ENCODE results near the gene UBR3.

GRCh38 chr2:169853041-169853668 is 25.9 kb downstream of the UBR3 start:
- no peak for TF ChIP-seq CTCF (conservative IDR thresholded peaks at IDR 0.05; ENCODE audit: low read depth in 2 of 2)
- TF ChIP-seq POLR2AphosphoS5 (IDR thresholded peaks at IDR 0.05; ENCODE audit: low read depth): no peak
- TF ChIP-seq, protein P1, sequence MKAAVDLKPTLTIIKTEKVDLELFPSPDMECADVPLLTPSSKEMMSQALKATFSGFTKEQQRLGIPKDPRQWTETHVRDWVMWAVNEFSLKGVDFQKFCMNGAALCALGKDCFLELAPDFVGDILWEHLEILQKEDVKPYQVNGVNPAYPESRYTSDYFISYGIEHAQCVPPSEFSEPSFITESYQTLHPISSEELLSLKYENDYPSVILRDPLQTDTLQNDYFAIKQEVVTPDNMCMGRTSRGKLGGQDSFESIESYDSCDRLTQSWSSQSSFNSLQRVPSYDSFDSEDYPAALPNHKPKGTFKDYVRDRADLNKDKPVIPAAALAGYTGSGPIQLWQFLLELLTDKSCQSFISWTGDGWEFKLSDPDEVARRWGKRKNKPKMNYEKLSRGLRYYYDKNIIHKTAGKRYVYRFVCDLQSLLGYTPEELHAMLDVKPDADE (IDR thresholded peaks at IDR 0.05): no peak
- no peak for TF ChIP-seq ZNF331 (CRISPR knock-in tag; IDR thresholded peaks at IDR 0.05; ENCODE audit: low read depth)
- no peak for TF ChIP-seq JUNB (IDR thresholded peaks at IDR 0.05; ENCODE audit: unreplicated experiment)
- TF ChIP-seq EZH2 (IDR thresholded peaks at IDR 0.05; ENCODE audit: low read depth, unreplicated experiment): no peak
- TF ChIP-seq EZH2phosphoT487 (IDR thresholded peaks at IDR 0.05; ENCODE audit: unreplicated experiment): no peak
- no peak for TF ChIP-seq REST (IDR thresholded peaks at IDR 0.05; ENCODE audit: unreplicated experiment)
- TF ChIP-seq STAT1 (IDR thresholded peaks at IDR 0.05; ENCODE audit: unreplicated experiment): no peak
- TF ChIP-seq CREB1 (CRISPR knock-in tag; IDR thresholded peaks at IDR 0.05; ENCODE audit: low read depth): no peak
- TF ChIP-seq, protein P2, sequence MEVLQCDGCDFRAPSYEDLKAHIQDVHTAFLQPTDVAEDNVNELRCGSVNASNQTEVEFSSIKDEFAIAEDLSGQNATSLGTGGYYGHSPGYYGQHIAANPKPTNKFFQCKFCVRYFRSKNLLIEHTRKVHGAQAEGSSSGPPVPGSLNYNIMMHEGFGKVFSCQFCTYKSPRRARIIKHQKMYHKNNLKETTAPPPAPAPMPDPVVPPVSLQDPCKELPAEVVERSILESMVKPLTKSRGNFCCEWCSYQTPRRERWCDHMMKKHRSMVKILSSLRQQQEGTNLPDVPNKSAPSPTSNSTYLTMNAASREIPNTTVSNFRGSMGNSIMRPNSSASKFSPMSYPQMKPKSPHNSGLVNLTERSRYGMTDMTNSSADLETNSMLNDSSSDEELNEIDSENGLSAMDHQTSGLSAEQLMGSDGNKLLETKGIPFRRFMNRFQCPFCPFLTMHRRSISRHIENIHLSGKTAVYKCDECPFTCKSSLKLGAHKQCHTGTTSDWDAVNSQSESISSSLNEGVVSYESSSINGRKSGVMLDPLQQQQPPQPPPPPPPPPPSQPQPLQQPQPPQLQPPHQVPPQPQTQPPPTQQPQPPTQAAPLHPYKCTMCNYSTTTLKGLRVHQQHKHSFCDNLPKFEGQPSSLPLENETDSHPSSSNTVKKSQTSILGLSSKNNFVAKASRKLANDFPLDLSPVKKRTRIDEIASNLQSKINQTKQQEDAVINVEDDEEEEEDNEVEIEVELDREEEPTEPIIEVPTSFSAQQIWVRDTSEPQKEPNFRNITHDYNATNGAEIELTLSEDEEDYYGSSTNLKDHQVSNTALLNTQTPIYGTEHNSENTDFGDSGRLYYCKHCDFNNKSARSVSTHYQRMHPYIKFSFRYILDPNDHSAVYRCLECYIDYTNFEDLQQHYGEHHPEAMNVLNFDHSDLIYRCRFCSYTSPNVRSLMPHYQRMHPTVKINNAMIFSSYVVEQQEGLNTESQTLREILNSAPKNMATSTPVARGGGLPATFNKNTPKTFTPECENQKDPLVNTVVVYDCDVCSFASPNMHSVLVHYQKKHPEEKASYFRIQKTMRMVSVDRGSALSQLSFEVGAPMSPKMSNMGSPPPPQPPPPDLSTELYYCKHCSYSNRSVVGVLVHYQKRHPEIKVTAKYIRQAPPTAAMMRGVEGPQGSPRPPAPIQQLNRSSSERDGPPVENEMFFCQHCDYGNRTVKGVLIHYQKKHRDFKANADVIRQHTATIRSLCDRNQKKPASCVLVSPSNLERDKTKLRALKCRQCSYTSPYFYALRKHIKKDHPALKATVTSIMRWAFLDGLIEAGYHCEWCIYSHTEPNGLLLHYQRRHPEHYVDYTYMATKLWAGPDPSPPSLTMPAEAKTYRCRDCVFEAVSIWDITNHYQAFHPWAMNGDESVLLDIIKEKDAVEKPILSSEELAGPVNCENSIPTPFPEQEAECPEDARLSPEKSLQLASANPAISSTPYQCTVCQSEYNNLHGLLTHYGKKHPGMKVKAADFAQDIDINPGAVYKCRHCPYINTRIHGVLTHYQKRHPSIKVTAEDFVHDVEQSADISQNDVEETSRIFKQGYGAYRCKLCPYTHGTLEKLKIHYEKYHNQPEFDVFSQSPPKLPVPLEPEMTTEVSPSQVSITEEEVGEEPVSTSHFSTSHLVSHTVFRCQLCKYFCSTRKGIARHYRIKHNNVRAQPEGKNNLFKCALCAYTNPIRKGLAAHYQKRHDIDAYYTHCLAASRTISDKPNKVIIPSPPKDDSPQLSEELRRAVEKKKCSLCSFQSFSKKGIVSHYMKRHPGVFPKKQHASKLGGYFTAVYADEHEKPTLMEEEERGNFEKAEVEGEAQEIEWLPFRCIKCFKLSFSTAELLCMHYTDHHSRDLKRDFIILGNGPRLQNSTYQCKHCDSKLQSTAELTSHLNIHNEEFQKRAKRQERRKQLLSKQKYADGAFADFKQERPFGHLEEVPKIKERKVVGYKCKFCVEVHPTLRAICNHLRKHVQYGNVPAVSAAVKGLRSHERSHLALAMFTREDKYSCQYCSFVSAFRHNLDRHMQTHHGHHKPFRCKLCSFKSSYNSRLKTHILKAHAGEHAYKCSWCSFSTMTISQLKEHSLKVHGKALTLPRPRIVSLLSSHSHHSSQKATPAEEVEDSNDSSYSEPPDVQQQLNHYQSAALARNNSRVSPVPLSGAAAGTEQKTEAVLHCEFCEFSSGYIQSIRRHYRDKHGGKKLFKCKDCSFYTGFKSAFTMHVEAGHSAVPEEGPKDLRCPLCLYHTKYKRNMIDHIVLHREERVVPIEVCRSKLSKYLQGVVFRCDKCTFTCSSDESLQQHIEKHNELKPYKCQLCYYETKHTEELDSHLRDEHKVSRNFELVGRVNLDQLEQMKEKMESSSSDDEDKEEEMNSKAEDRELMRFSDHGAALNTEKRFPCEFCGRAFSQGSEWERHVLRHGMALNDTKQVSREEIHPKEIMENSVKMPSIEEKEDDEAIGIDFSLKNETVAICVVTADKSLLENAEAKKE (CRISPR knock-in tag; IDR thresholded peaks at IDR 0.05): no peak

All from GM23338 (cell line).